H1 (cell line): ENCODE data around the gene TXNDC15. TPM values are rescaled to one million over a fixed set of nuclear protein-coding genes. Genes with fewer than 3 reads are reported as not detected.

Experiments
- CTCF ChIA-PET: fragments of 300-600 bp; sonication (Branson Sonifier 250); formaldehyde crosslinking; loops from one replicate; lab custom pipeline; 2021; ENCODE audit not compliant: partially characterized antibody; lab: Charles Lee
- POLR2A ChIA-PET: fragments of 300-600 bp; sonication (Branson Sonifier 250); formaldehyde crosslinking; loops from one replicate; lab custom pipeline; 2021; ENCODE audit warnings: inconsistent platforms; ENCODE audit not compliant: partially characterized antibody; lab: Charles Lee
- DNase-seq, 2 experiments: peaks; one replicate each; pipeline versions ENCODE4 v3.0.0 to v3.0.0-alpha.2; 2010 to 2022; ENCODE audit warnings: low spot score in 2 of 2, low read depth in 1 of 2, mixed read lengths in 1 of 2
- FAIRE-seq: peaks from 2 replicates; lab custom pipeline; 2011; peaks lifted over from hg19 to GRCh38; lab: Jason Lieb, UNC
- H2AFZ ChIP-seq: 2 replicates; pipeline ENCODE4 v1.8.1; 2012; ENCODE audit warnings: low read length, inconsistent platforms
- H2AK5ac ChIP-seq: 2 replicates; pipeline ENCODE4 v1.6.1; 2013; ENCODE audit warnings: low read depth, low read length
- H2BK120ac ChIP-seq: replicated peaks from 2 replicates; pipeline ENCODE3; 2013; ENCODE audit warnings: low read depth, low read length, inconsistent platforms
- H2BK12ac ChIP-seq: 2 replicates; pipeline ENCODE4 v1.6.1; 2013; ENCODE audit warnings: low read depth, low read length
- H2BK15ac ChIP-seq: 2 replicates; pipeline ENCODE4 v1.6.1; 2013; ENCODE audit warnings: low read length
- H2BK20ac ChIP-seq: 2 replicates; pipeline ENCODE4 v1.6.1; 2013; ENCODE audit warnings: low read length
- H2BK5ac ChIP-seq: 2 replicates; pipeline ENCODE4 v1.6.1; 2013; ENCODE audit warnings: low read depth, low read length
- H3K14ac ChIP-seq: 2 replicates; pipeline ENCODE4 v1.6.1; 2013; ENCODE audit warnings: inconsistent platforms; ENCODE audit not compliant: insufficient read length
- H3K18ac ChIP-seq: 2 replicates; pipeline ENCODE4 v1.6.1; 2013; ENCODE audit warnings: low read length; ENCODE audit errors: extremely low read depth
- H3K23ac ChIP-seq: 2 replicates; pipeline ENCODE4 v1.6.1; 2013; ENCODE audit warnings: inconsistent platforms; ENCODE audit not compliant: insufficient read length
- H3K23me2 ChIP-seq: 2 replicates; pipeline ENCODE4 v1.6.1; 2013; ENCODE audit warnings: low read depth, low read length
- H3K27ac ChIP-seq: 2 replicates; pipeline ENCODE4 v1.6.1; 2011; ENCODE audit warnings: low read depth, low read length, inconsistent platforms
- H3K27me3 ChIP-seq, 4 experiments: replicated peaks in 1 of 4; 1 replicate in 1 of 4; 2 replicates in 3 of 4; pipeline versions ENCODE4 v1.6.1 to v1.8.1; 2011 to 2013; ENCODE audit warnings: low read length in 3 of 4, mild to moderate bottlenecking in 3 of 4, inconsistent platforms in 2 of 4, mixed read lengths in 2 of 4, moderate library complexity in 1 of 4; ENCODE audit not compliant: control insufficient read depth in 3 of 4, insufficient read depth in 3 of 4; ENCODE audit errors: extremely low read depth in 1 of 4
- H3K36me3 ChIP-seq, 4 experiments: 2 replicates each; pipeline versions ENCODE4 v1.6.1 to v1.8.1; 2011 to 2013; ENCODE audit warnings: mild to moderate bottlenecking in 4 of 4, low read length in 3 of 4, moderate library complexity in 2 of 4, control low read depth in 1 of 4, inconsistent platforms in 1 of 4; ENCODE audit not compliant: insufficient read depth in 4 of 4, control insufficient read depth in 2 of 4
- H3K4ac ChIP-seq: replicated peaks from 2 replicates; pipeline ENCODE3; 2013; ENCODE audit warnings: low read length, low read depth, mixed read lengths, inconsistent platforms; ENCODE audit not compliant: insufficient read length
- H3K4me1 ChIP-seq, 4 experiments: replicated peaks in 1 of 4; 1 replicate in 1 of 4; 2 replicates in 3 of 4; pipeline versions ENCODE4 v1.6.1 to v1.8.1; 2011 to 2013; ENCODE audit warnings: low read length in 3 of 4, inconsistent platforms in 2 of 4, mixed read lengths in 1 of 4; ENCODE audit not compliant: insufficient read depth in 4 of 4, control insufficient read depth in 3 of 4
- H3K4me2 ChIP-seq, 2 experiments: 2 replicates each; pipeline versions ENCODE4 v1.6.1 to v1.8.1; 2011 to 2013; ENCODE audit warnings: low read depth in 2 of 2, low read length in 2 of 2, control low read depth in 1 of 2, inconsistent platforms in 1 of 2, mild to moderate bottlenecking in 1 of 2; ENCODE audit not compliant: insufficient read depth in 1 of 2
- H3K4me3 ChIP-seq, 4 experiments: fragments of 200-600, 300-600 bp in 1 of 4; sonication (generic), shearing (Covaris generic), sonication (Bioruptor Twin) in 1 of 4; 2 replicates each; pipeline versions ENCODE4 v1.5.1 to v1.8.1; 2011 to 2016; ENCODE audit warnings: low read length in 4 of 4, low read depth in 3 of 4, control low read depth in 2 of 4, inconsistent platforms in 2 of 4, mild to moderate bottlenecking in 2 of 4, mixed read lengths in 1 of 4, moderate library complexity in 1 of 4; ENCODE audit not compliant: insufficient read depth in 2 of 4; ENCODE audit errors: extremely low read depth in 1 of 4
- H3K56ac ChIP-seq: replicated peaks from 2 replicates; pipeline ENCODE3; 2013; ENCODE audit warnings: low read depth, mild to moderate bottlenecking, mixed read lengths, low read length, inconsistent platforms; ENCODE audit not compliant: insufficient read length
- H3K79me1 ChIP-seq: 2 replicates; pipeline ENCODE4 v1.6.1; 2013; ENCODE audit warnings: low read depth, low read length, control low read depth
- H3K79me2 ChIP-seq, 2 experiments: 2 replicates each; pipeline versions ENCODE4 v1.6.1 to v1.8.1; 2012 to 2013; ENCODE audit warnings: low read length in 2 of 2, mild to moderate bottlenecking in 2 of 2, inconsistent platforms in 1 of 2; ENCODE audit not compliant: insufficient read depth in 2 of 2, control insufficient read depth in 1 of 2
- H3K9ac ChIP-seq, 4 experiments: replicated peaks in 1 of 4; 1 replicate in 1 of 4; 2 replicates in 3 of 4; pipeline versions ENCODE4 v1.6.1 to v1.8.1; 2011 to 2013; ENCODE audit warnings: low read depth in 3 of 4, low read length in 3 of 4, control low read depth in 2 of 4, mild to moderate bottlenecking in 2 of 4, moderate library complexity in 2 of 4, inconsistent platforms in 1 of 4; ENCODE audit errors: extremely low read depth in 1 of 4
- H3K9me3 ChIP-seq, 2 experiments: 2 replicates each; pipeline versions ENCODE4 v1.6.1 to v1.8.1; 2012 to 2013; ENCODE audit warnings: mild to moderate bottlenecking in 2 of 2, moderate library complexity in 2 of 2, control low read depth in 1 of 2, inconsistent platforms in 1 of 2, low read depth in 1 of 2, low read length in 1 of 2, mixed read lengths in 1 of 2; ENCODE audit not compliant: insufficient read depth in 2 of 2
- H4K20me1 ChIP-seq, 2 experiments: replicated peaks in 1 of 2; 2 replicates each; pipeline versions ENCODE3 to v1.8.1; 2011 to 2013; ENCODE audit warnings: inconsistent platforms in 2 of 2, low read length in 2 of 2, mild to moderate bottlenecking in 1 of 2; ENCODE audit not compliant: insufficient read depth in 2 of 2, control insufficient read depth in 1 of 2
- H4K5ac ChIP-seq: 2 replicates; pipeline ENCODE4 v1.6.1; 2013; ENCODE audit warnings: low read length, low read depth, mixed read lengths, inconsistent platforms; ENCODE audit not compliant: insufficient read length
- H4K8ac ChIP-seq: 2 replicates; pipeline ENCODE4 v1.8.0; 2013; ENCODE audit warnings: mild to moderate bottlenecking, moderate library complexity, low read length, inconsistent platforms; ENCODE audit not compliant: insufficient read depth; ENCODE audit errors: extremely low read depth
- H4K91ac ChIP-seq: replicated peaks from 2 replicates; pipeline ENCODE3; 2013; ENCODE audit warnings: low read length, mixed read lengths, inconsistent platforms; ENCODE audit not compliant: insufficient read length
- ASH2L ChIP-seq: fragments of 200-600, 300-600 bp; sonication (generic); IDR thresholded peaks from one replicate; pipeline ENCODE4 v1.7.1; 2017; ENCODE audit warnings: low read length
- ATF3 ChIP-seq: IDR thresholded peaks from 2 replicates; pipeline ENCODE4 v1.6.1; 2011; ENCODE audit warnings: low read depth, mild to moderate bottlenecking, low read length; ENCODE audit not compliant: insufficient read depth
- BCL11A ChIP-seq, 2 experiments: IDR thresholded peaks; one replicate each; pipeline ENCODE4 v1.6.1; 2011; ENCODE audit warnings: low read depth in 2 of 2, low read length in 2 of 2, mild to moderate bottlenecking in 2 of 2
- CTBP2 ChIP-seq: IDR thresholded peaks from 2 replicates; pipeline ENCODE4 v1.7.0; 2011; ENCODE audit warnings: borderline replicate concordance, mild to moderate bottlenecking, moderate library complexity, mixed read lengths, low read length; ENCODE audit not compliant: insufficient read depth, insufficient read length
- HDAC2 ChIP-seq, 2 experiments: fragments of 300-600 bp in 1 of 2; sonication (generic) in 1 of 2; IDR thresholded peaks; 2 replicates each; pipeline ENCODE4 v1.6.1; 2011 to 2012; ENCODE audit warnings: low read depth in 2 of 2, low read length in 2 of 2, mild to moderate bottlenecking in 2 of 2, moderate library complexity in 2 of 2, borderline replicate concordance in 1 of 2, inconsistent platforms in 1 of 2
- PHF8 ChIP-seq: fragments of 200-600 bp; sonication (generic); conservative IDR thresholded peaks from 2 replicates; pipeline ENCODE4 v1.7.1; 2012; ENCODE audit warnings: low read depth, mild to moderate bottlenecking, inconsistent platforms, low read length, moderate library complexity
- RNF2 ChIP-seq: fragments of 200-900, 300-1000 bp; sonication (generic); IDR thresholded peaks from 2 replicates; pipeline ENCODE4 v1.7.1; 2016; ENCODE audit warnings: borderline replicate concordance, low read depth, mild to moderate bottlenecking, antibody characterized with exemption, low read length; ENCODE audit not compliant: poor library complexity, severe bottlenecking; ENCODE audit errors: missing control alignments
- RXRA ChIP-seq: IDR thresholded peaks from 2 replicates; pipeline ENCODE4 v1.6.1; 2011; ENCODE audit warnings: low read depth, mild to moderate bottlenecking, low read length, moderate library complexity; ENCODE audit not compliant: insufficient read depth
- SIRT6 ChIP-seq: IDR thresholded peaks from one replicate; pipeline ENCODE4 v1.7.1; 2012; ENCODE audit warnings: low read length, inconsistent platforms
- SP2 ChIP-seq: IDR thresholded peaks from 2 replicates; pipeline ENCODE4 v1.6.1; 2012; ENCODE audit warnings: mild to moderate bottlenecking, low read length, inconsistent platforms
- SP4 ChIP-seq: IDR thresholded peaks from 2 replicates; pipeline ENCODE4 v1.6.1; 2012; ENCODE audit warnings: low read length, inconsistent platforms
- TBP ChIP-seq: IDR thresholded peaks from 2 replicates; pipeline ENCODE4 v1.6.1; 2011; ENCODE audit warnings: low read depth, low read length, improper control_type of control experiment
- WGBS, 2 experiments: shearing (Covaris generic) in 1 of 2; methylation state at CpG; one replicate each; pipeline versions ENCODE4 v1.1.6 to v1.1.7; 2013 to 2015; ENCODE audit warnings: low lambda C conversion rate in 2 of 2, mixed read lengths in 2 of 2, inconsistent platforms in 1 of 2, low coverage in 1 of 2, missing lambda C conversion rate in 1 of 2; ENCODE audit not compliant: insufficient replicate concordance in 2 of 2, insufficient coverage in 1 of 2, insufficient read length in 1 of 2; ENCODE audit errors: extremely low coverage in 1 of 2, missing lambda C conversion rate in 1 of 2; 5-methylcytosine and 5-hydroxymethylcytosine counted together
- polyA plus RNA-seq, 7 experiments: library from polyadenylated mRNA; depleted of rRNA in 3 of 7; stranded (reverse) in 5 of 7; unstranded in 2 of 7; fragments of >200 nt in 5 of 7; fragments of 200-250 nt in 2 of 7; gene quantifications; 1 replicate in 5 of 7; 2 replicates in 1 of 7; 4 replicates in 1 of 7; pipeline versions ENCODE4 v1.2.1 to v1.2.3, GENCODE V29; 2011 to 2013; ENCODE audit warnings: missing spikeins in 2 of 7, mixed read lengths in 2 of 7
- total RNA-seq: library from RNA; stranded (reverse); fragmentation: NEBNext Ultra II Directional; extraction: Animal tissue kit (Norgen Biotek cat#: 25700); gene quantifications from 2 replicates; pipeline ENCODE4 v1.2.1, GENCODE V29; 2021

The TXNDC15 gene
- total and polyA plus RNA-seq, 2 of the 8 experiments (the other 6 are each of a cell fraction or from before 2014, with no cell fraction given) = 20.1 to 30.8 TPM

GRCh38 chr5:134906811-134907210 is 32.6 kb downstream of the TXNDC15 start:
- Histone ChIP-seq H2BK12ac (no peak overlapping the region), H3K9ac (no peak overlapping the region), H3K9me3 (no peaks in the 10 kb centered on the region), H3K4me1 (peaks cover 0 to 4% (median 0%) of the 10 kb centered on the region in 4 experiments; a peak in 3 of 7 replicates), H2AK5ac (no peak overlapping the region), H3K27me3 (no peaks in the 10 kb centered on the region), H4K5ac (no peak overlapping the region), H2AFZ (no peak overlapping the region), H3K27ac (no peak overlapping the region), H2BK20ac (no peak overlapping the region), H2BK5ac (no peak overlapping the region), H4K20me1 (no peaks in the 10 kb centered on the region), H3K4me2 (0 out of 4 replicates have a peak overlapping the region, but pooled peaks of 1 of the 2 experiments have one; percentile 59), H4K91ac (no peak overlapping the region), H4K8ac (no peak overlapping the region), H3K18ac (no peak overlapping the region), H3K23ac (no peak overlapping the region), H3K36me3 (peaks cover 0 to 5% (median 2%) of the 10 kb centered on the region in 4 experiments; a peak in 5 of 8 replicates), H2BK120ac (no peak overlapping the region), H3K4ac (no peak overlapping the region), H3K4me3 (no peak overlapping the region), H3K79me1 (no peaks in the 10 kb centered on the region; the same call in 1 of the 2 replicates), H3K79me2 (no peaks in the 10 kb centered on the region), H2BK15ac (no peak overlapping the region), H3K14ac (no peak overlapping the region), H3K23me2 (peaks cover 3% of the 10 kb centered on the region; the same call in 1 of the 2 replicates), H3K56ac (no peak overlapping the region)
- 89% methylated on average over 1 of the region's 1 CpG; no CpG with 5 or more reads in 1 of the 2 experiments for WGBS, 2 experiments
- POLR2A ChIA-PET = interaction anchor here (1.8 to 5.8 kb wide), 2 partner anchors 11 to 32 kb away, joined by 3 to 54 read pairs; partner anchors contain the start of gene TXNDC15
- CTCF ChIA-PET = interaction anchor here (0.9 to 4.8 kb wide), 8 partner anchors 12 to 118 kb away, joined by 3 to 49 read pairs (median 4); partner anchors contain the start of gene C5orf24
- FAIRE-seq (no peak), DNase-seq (no peak)
- TF ChIP-seq HDAC2 (IDR thresholded peaks at IDR 0.05; ENCODE audit: borderline replicate concordance in 1 of 2, low read depth in 2 of 2, low read length in 2 of 2) = no peak
- no peak for TF ChIP-seq PHF8
- no peak for TF ChIP-seq CTBP2
- no peak for TF ChIP-seq RXRA
- no peak for TF ChIP-seq ASH2L
- no peak for TF ChIP-seq RNF2
- no peak for TF ChIP-seq SP4
- no peak for TF ChIP-seq ATF3
- TF ChIP-seq SIRT6 = no peak
- TF ChIP-seq BCL11A (IDR thresholded peaks at IDR 0.05; ENCODE audit: low read depth in 2 of 2, low read length in 2 of 2) = no peak
- no peak for TF ChIP-seq SP2
- TF ChIP-seq TBP = no peak
